OCI-LY7 (cell line): ENCODE results near the gene KCNQ1.

Experiments
- CTCF ChIP-seq: fragments of 200-600 bp; sonication (generic); conservative IDR thresholded peaks from 2 replicates; pipeline ENCODE4 v1.5.1; 2014; ENCODE audit warnings: mild to moderate bottlenecking, antibody characterized with exemption, low read length, moderate library complexity, mixed read lengths
- EZH2phosphoT487 ChIP-seq: fragments of 200-600 bp; sonication (generic); IDR thresholded peaks from 2 replicates; pipeline ENCODE4 v1.6.1; 2018; ENCODE audit warnings: low read depth, borderline replicate concordance, mild to moderate bottlenecking, mixed run types, antibody characterized with exemption, low read length, moderate library complexity, mixed read lengths

GRCh38 chr11:2883640-2883978 is 438.8 kb downstream of the KCNQ1 start:
- peak; percentile 70; the same call in 1 of the 2 replicates for TF ChIP-seq EZH2phosphoT487
- TF ChIP-seq CTCF = no peak
